Anterior cingulate cortex (tissue), 58 donors: ENCODE data around the gene CCT5.
"Not testable (repeated sequence)": the region's sequence is repeated elsewhere in the genome, so short reads cannot be mapped to it uniquely, and the experiment has no call there.

Source experiments
- DNase-seq, 58 donors: peaks; one replicate each; lab custom pipeline; 2025; lab: John Stamatoyannopoulos, UW

The CCT5 gene

GRCh38 chr5:10244342-10244944 is 5.6 kb upstream of the CCT5 start:
- DNase-seq = no peak

- DNase-seq = no peak
Measured at GRCh38 chr5:10246761-10247160, 3.3 kb upstream of the CCT5 start.

- DNase-seq = not testable (repeated sequence)
Measured at GRCh38 chr5:10247217-10247616, 2.9 kb upstream of the CCT5 start.

GRCh38 chr5:10248378-10249260 is 1.5 kb upstream of the CCT5 start:
- DNase-seq = peak in 3 of 58 donors; percentile 18 to 32 (median 30)

GRCh38 chr5:10250806-10251276 is 761 bp downstream of the CCT5 start:
- no peak for DNase-seq

- no peak for DNase-seq
Measured at GRCh38 chr5:10251405-10251804, 1.3 kb downstream of the CCT5 start.

- DNase-seq = no peak
Measured at GRCh38 chr5:10253390-10253789, 3.3 kb downstream of the CCT5 start.

- DNase-seq = no peak
Measured at GRCh38 chr5:10254686-10255085, 4.6 kb downstream of the CCT5 start.

- DNase-seq = no peak
Measured at GRCh38 chr5:10257870-10258269, 7.8 kb downstream of the CCT5 start.

- DNase-seq = no peak
Measured at GRCh38 chr5:10259899-10260298, 9.8 kb downstream of the CCT5 start.

GRCh38 chr5:10261065-10261464 is 11.0 kb downstream of the CCT5 start:
- DNase-seq = no peak

- DNase-seq = peak in 2 of 58 donors; percentile 9 to 27
Measured at GRCh38 chr5:10262121-10262774, 12.2 kb downstream of the CCT5 start.

GRCh38 chr5:10262995-10263394 is 12.9 kb downstream of the CCT5 start:
- no peak for DNase-seq

GRCh38 chr5:10264604-10265003 is 14.5 kb downstream of the CCT5 start:
- DNase-seq = no peak

- no peak for DNase-seq
Measured at GRCh38 chr5:10265245-10266109, 15.4 kb downstream of the CCT5 start.

GRCh38 chr5:10266137-10266536 is 16.1 kb downstream of the CCT5 start:
- no peak for DNase-seq

- DNase-seq = no peak
Measured at GRCh38 chr5:10266839-10267238, 16.8 kb downstream of the CCT5 start.

- no peak for DNase-seq
Measured at GRCh38 chr5:10268100-10268499, 18.0 kb downstream of the CCT5 start.

- DNase-seq = no peak
Measured at GRCh38 chr5:10272053-10272874, 22.2 kb downstream of the CCT5 start.

- DNase-seq = not testable (repeated sequence)
Measured at GRCh38 chr5:10272875-10273209, 22.8 kb downstream of the CCT5 start.
